Activated naive CD4-positive, alpha-beta T cell treated with anti-CD3 and anti-CD28 coated beads, Interleukin-2, amount 50 U/mL, for 72 hours (primary cell): Measurements from ENCODE around the gene ITIH3. TPM values are rescaled to one million over a fixed set of nuclear protein-coding genes. Genes with fewer than 3 reads are reported as not detected.
A peak's percentile ranks its signal among the peaks of the same experiment; 100 is the strongest.
"Not testable (repeated sequence)": the region's sequence is repeated elsewhere in the genome, so short reads cannot be mapped to it uniquely, and the experiment has no call there.

Experiments
- ATAC-seq, 2 donors: fragments of 150-1000 bp; cut with Tn5 transposase; 2 replicates each; pipeline ENCODE4 v1.10.0; 2021; ENCODE audit warnings: mild to moderate bottlenecking in 2 of 2, moderate library complexity in 2 of 2
- DNase-seq, 2 donors: peaks; one replicate each; pipeline ENCODE4 v3.0.0; 2021 to 2022; ENCODE audit warnings: low spot score in 2 of 2
- H3K27ac Mint-ChIP-seq, 2 donors: one replicate each; pipeline ENCODE4 v1.8.0; 2022; ENCODE audit warnings: mild to moderate bottlenecking in 2 of 2, mixed read lengths in 2 of 2
- H3K36me3 Mint-ChIP-seq, 2 donors: one replicate each; pipeline ENCODE4 v1.8.0; 2022; ENCODE audit warnings: mixed read lengths in 2 of 2
- H3K9me3 Mint-ChIP-seq, 2 donors: one replicate each; pipeline ENCODE4 v1.8.0; 2022; ENCODE audit warnings: mixed read lengths in 2 of 2
- total RNA-seq, 2 donors: library from RNA; stranded (reverse); gene quantifications; one replicate each; pipeline ENCODE4 v1.2.3, GENCODE V29; 2022

ITIH3 gene
- total RNA-seq, 2 donors from 2014 or later: not detected

- not testable (repeated sequence) for H3K9me3 Mint-ChIP-seq, ATAC-seq, H3K36me3 Mint-ChIP-seq, H3K27ac Mint-ChIP-seq
- peak in 1 of 2 donors; percentile 26 for DNase-seq
These were observed 18.1 kb upstream of the ITIH3 start for GRCh38 chr3:52776486-52776885.

- ATAC-seq (no peak), DNase-seq (peak in 1 of 2 donors; percentile 48)
- Mint-ChIP-seq H3K36me3 (no peaks in the 10 kb centered on the region), H3K27ac (peak within 1 kb of the TSS; percentile 34 to 40), H3K9me3 (no peaks in the 10 kb centered on the region)
These were observed 17.3 kb upstream of the ITIH3 start, which contains the start of gene ITIH1 for GRCh38 chr3:52777127-52777958. TSS of gene ITIH1 (plus strand) at chr3:52777599. CDS start at chr3:52777616, 17 bp downstream.

GRCh38 chr3:52777959-52778805, 16.4 kb upstream of the ITIH3 start:
- Mint-ChIP-seq H3K9me3 (no peaks in the 10 kb centered on the region), H3K36me3 (no peaks in the 10 kb centered on the region), H3K27ac (peak overlapping the region; percentile 34 to 40)
- DNase-seq (peak in 1 of 2 donors; percentile 40), ATAC-seq (no peak)

- ATAC-seq: no peak
These were observed 15.4 kb upstream of the ITIH3 start for GRCh38 chr3:52779011-52779836.

GRCh38 chr3:52779837-52780585, 14.6 kb upstream of the ITIH3 start:
- DNase-seq: peak in 1 of 2 donors; percentile 47
- Mint-ChIP-seq H3K9me3 (no peaks in the 10 kb centered on the region), H3K27ac (no peak overlapping the region), H3K36me3 (no peaks in the 10 kb centered on the region)
- no peak for ATAC-seq

More at GRCh38 chr3:52779011-52779836, 15.4 kb upstream of the ITIH3 start:
- H3K36me3 Mint-ChIP-seq: no peaks in the 10 kb centered on the region
- peak overlapping the region in 1 of 2 donors; percentile 34 for H3K27ac Mint-ChIP-seq
- no peaks in the 10 kb centered on the region for H3K9me3 Mint-ChIP-seq
- peak in 1 of 2 donors; percentile 13 for DNase-seq

- Mint-ChIP-seq H3K27ac (no peak overlapping the region), H3K36me3 (no peaks in the 10 kb centered on the region), H3K9me3 (no peaks in the 10 kb centered on the region)
- ATAC-seq: no peak
- peak in 1 of 2 donors; percentile 44 for DNase-seq
These were observed 12.9 kb upstream of the ITIH3 start for GRCh38 chr3:52781741-52782140.

- no peak for ATAC-seq
- no peaks in the 10 kb centered on the region for H3K36me3 Mint-ChIP-seq
- DNase-seq: peak in 1 of 2 donors; percentile 47
- no peaks in the 10 kb centered on the region for H3K9me3 Mint-ChIP-seq
- H3K27ac Mint-ChIP-seq: no peak overlapping the region
These were observed 12.0 kb upstream of the ITIH3 start for GRCh38 chr3:52782412-52783210.

GRCh38 chr3:52783211-52783555, 11.4 kb upstream of the ITIH3 start:
- H3K27ac Mint-ChIP-seq: no peak overlapping the region
- no peak for ATAC-seq
- no peaks in the 10 kb centered on the region for H3K36me3 Mint-ChIP-seq
- no peaks in the 10 kb centered on the region for H3K9me3 Mint-ChIP-seq
- DNase-seq: peak in 1 of 2 donors; percentile 14

- ATAC-seq (no peak), DNase-seq (peak in 1 of 2 donors; percentile 50)
- no peak overlapping the region for H3K27ac Mint-ChIP-seq
- no peaks in the 10 kb centered on the region for H3K9me3 Mint-ChIP-seq
- no peaks in the 10 kb centered on the region for H3K36me3 Mint-ChIP-seq
These were observed 10.5 kb upstream of the ITIH3 start for GRCh38 chr3:52784021-52784621.

- ATAC-seq (no peak), DNase-seq (peak in 1 of 2 donors; percentile 39)
- H3K36me3 Mint-ChIP-seq: no peaks in the 10 kb centered on the region
- H3K9me3 Mint-ChIP-seq: no peaks in the 10 kb centered on the region
- H3K27ac Mint-ChIP-seq: no peak overlapping the region
These were observed 9.5 kb upstream of the ITIH3 start for GRCh38 chr3:52784931-52785590.

- no peak for ATAC-seq
- no peaks in the 10 kb centered on the region for H3K9me3 Mint-ChIP-seq
- H3K27ac Mint-ChIP-seq: no peak overlapping the region
These were observed 8.0 kb upstream of the ITIH3 start for GRCh38 chr3:52786330-52787215.

GRCh38 chr3:52787246-52787645, 7.3 kb upstream of the ITIH3 start:
- no peaks in the 10 kb centered on the region for H3K36me3 Mint-ChIP-seq
- ATAC-seq (no peak), DNase-seq (no peak)
- H3K9me3 Mint-ChIP-seq: no peaks in the 10 kb centered on the region
- peak overlapping the region in 1 of 2 donors; percentile 26 for H3K27ac Mint-ChIP-seq

More at GRCh38 chr3:52786330-52787215, 8.0 kb upstream of the ITIH3 start:
- DNase-seq: no peak
- no peaks in the 10 kb centered on the region for H3K36me3 Mint-ChIP-seq
